Activated CD4-positive, CD25-positive, alpha-beta regulatory T cell (primary cell): Measurements from ENCODE around the gene KCNQ1.

ENCODE experiments used
- DNase-seq, 4 experiments: peaks; one replicate each; lab custom pipeline; 2025; lab: John Stamatoyannopoulos, UW

KCNQ1 gene

DNA sequence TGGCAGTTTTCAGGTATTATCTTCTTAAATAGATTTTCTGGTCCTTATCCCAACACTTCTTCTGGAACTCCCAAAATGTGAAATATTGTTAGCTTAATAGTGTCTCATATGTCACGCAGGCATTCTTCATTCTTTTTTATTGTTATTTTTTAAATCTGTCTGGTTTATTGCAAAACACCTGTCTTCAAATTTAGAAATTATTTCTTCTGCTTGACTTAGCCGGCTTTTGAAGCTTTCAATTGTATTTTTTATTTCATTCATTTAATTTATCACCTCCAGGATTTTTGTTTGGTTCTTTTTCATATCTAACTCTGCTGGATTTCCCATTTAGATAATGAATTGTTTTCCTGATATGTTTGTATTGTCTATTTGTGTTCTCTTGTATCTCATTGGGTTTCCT, 205.0 kb downstream of the KCNQ1 start:
- no peak for DNase-seq

GRCh38 chr11:2650343-2650867, 205.6 kb downstream of the KCNQ1 start:
- no peak for DNase-seq

GRCh38 chr11:2651054-2651617, 206.3 kb downstream of the KCNQ1 start:
- no peak for DNase-seq

DNA sequence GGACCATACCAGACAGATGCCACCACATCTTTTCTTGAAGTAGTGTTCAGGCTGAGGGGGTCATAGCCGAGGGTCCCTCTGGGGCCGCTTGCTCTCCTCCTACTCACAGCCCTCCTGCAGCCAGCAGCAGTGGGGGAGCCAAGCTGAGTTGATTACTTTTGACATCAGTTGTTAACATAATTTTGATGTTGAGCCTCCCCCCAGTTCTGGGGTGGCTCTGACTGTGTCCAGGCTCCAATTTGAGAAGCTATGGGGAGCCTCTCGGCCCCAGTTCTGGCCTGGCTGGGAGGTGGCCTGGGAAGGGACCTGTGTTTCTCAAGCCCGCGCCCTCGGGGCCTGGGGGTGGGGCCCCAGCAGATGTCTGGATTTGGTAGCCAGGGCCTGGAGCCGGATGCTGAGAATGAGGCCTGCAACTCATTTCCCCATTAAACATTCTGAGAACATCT, 207.0 kb downstream of the KCNQ1 start:
- DNase-seq, result no peak

DNA sequence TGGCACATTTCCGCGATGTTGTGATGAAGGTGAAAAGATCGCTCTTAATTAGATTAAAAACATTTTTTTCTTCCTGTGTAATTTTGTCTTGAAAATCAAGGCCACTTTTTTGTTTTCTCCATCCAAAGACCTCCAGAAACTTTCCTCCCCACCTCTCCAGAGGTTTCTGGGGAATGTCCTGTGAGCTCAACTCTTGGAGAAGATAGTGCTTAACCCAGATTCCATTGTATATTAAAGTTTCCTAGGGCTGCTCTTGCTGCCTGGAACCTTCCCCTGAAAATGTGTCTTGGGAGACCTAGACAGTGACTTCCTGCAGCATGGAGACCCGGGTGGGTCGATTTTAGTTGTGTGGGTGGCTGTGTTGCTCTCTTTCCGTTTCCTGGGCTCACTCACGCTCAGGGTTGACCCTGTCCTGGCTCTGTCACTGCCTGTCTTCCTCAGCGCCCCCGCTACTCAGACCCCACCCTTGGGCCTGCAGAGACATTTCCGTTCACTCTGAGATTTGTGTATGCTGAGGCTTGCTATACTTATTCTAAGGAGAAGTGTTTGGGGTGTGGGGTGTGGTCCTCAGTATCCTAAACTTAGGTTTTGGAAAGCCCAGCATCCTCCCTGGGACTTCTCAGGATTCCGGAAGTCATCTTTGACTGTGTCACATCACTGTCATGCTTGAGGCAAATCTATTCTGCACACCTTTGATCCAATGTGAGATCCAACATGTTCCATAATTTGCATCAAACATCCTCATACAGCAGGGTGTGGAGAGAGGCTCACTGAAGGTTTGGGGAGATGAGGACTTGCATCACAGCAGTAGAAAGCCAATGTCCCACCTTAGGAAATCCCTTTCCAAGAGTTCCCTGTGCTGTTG, 207.8 kb downstream of the KCNQ1 start:
- no peak for DNase-seq

DNA sequence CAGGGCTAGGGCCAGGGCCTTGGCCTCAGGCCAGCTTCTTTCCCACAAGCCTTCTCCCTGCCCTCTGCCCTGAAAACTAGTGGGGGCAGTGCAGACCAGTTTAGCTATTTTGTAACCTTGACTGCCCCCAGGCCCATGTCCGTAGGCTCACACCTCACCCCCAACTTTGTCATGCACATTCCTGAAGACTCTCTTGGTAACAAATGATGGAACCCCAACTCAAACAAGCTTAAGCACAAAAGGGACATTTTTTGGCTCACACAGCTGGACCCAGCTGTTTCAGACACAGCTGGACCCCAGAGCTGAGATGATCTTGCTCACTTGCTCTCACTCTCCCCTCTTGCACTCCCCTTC, 208.4 kb downstream of the KCNQ1 start:
- DNase-seq, result no peak

DNA sequence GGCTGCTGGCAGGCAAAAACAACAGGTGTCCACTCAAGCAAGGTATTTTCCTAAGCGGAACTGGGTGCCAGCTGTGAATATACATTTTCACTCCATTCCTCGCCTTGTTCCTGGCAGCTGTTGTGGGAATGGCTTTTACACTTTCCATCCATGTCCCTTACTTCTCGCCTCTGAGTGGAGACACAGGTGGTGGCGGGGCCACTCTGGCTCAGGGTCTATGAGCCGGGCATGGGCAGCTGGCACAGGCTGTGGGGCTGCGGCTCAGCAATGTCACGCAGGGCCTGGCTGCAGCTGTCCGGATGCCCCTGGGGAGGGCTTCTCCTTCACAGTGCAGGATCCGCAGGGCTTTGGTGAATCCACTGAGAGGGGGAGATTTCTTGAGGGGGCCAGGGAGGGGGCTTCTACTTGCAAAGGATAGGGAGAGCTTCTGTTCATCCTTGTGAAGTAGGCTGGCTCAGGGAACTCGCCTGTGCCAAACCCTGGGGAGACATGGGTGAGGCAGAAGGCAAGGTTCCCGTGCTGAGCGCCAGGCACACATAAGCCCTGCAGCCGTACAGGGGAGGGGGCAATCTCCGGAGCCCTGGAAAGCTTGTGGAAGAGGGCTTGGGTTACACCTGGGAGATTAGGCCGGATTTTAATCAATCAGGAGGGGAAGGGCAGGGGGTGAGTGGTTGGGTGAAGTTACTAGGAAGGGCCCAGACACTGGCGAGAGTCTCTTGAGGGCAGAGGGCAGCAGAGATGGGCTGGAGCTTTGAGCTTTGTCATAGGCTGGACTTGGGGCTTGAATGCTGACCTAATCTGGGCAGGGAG, 209.3 kb downstream of the KCNQ1 start:
- DNase-seq, result no peak

- no peak for DNase-seq
Measured at GRCh38 chr11:2655016-2655719, 210.4 kb downstream of the KCNQ1 start.

- DNase-seq, result no peak
Measured at GRCh38 chr11:2655834-2656622, 211.2 kb downstream of the KCNQ1 start.

DNA sequence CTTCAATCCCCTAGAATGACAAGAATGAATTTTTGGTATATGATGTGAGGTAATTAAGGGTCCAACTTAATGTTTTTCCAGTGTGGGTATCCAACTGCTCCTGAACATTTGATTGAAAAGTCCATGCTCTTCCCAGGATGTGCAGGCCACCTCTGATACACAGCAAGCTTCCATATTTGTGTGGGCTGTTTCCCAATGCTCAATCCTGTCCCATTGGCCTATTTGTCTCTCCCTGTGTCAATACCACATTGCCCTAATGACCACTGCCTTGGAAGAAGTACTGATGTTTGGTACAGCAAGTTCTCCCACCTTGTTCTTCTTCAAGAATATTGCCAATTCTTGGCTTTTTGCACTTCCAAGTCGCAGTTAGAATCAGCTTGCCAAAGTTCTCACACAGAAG, 212.1 kb downstream of the KCNQ1 start:
- DNase-seq, result no peak

- DNase-seq, result no peak
Measured at GRCh38 chr11:2657697-2658284, 213.0 kb downstream of the KCNQ1 start.

- DNase-seq, result no peak
Measured at GRCh38 chr11:2660357-2660939, 215.6 kb downstream of the KCNQ1 start.

- DNase-seq, result no peak
Measured at GRCh38 chr11:2661173-2662023, 216.6 kb downstream of the KCNQ1 start.

DNA sequence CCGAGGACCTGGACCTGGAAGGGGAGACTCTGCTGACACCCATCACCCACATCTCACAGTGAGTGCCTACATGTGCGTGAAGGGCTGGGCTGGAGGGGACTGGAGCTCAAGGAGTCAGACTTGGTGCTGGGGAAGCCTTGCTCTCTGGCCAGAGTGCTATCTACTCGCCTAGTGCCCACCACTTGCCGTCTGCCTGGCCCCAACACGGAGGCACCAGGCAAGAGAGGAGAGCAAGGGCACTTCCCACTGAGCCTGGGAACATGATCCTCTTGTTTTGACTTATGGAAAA, 217.2 kb downstream of the KCNQ1 start:
- DNase-seq, result no peak

- DNase-seq, result no peak
Measured at GRCh38 chr11:2662430-2663299, 217.9 kb downstream of the KCNQ1 start.

GRCh38 chr11:2663506-2663905, 218.7 kb downstream of the KCNQ1 start:
- no peak for DNase-seq

DNA sequence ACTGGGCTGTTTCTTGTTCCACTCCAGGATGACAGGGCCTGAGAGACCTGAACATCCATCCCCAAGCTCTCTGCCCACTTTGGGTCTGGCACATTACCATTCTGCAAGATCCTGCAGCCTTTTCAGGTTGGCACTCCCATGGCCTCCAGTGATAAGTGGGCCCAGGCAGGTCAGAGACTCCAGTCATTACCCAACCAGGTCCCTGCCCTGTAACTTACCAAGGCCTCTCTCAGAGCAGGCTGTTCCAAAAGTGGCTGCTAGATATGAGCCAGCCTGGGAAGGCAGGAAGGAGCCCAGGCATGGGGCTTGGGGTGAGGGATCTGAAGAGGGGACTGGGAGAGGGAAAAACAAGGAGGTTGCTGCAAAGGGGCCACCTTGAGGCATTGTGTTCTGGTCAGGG, 219.1 kb downstream of the KCNQ1 start:
- DNase-seq, result no peak

- no peak for DNase-seq
Measured at GRCh38 chr11:2664376-2664775, 219.6 kb downstream of the KCNQ1 start.
